DOHH2 (cell line): ENCODE measurements around the gene CFHR5.

ENCODE experiments used
- EZH2phosphoT487 ChIP-seq: fragments of 200-600 bp; sonication (generic); IDR thresholded peaks from 2 replicates; pipeline ENCODE4 v1.6.1; 2017; ENCODE audit warnings: borderline replicate concordance, mild to moderate bottlenecking, antibody characterized with exemption, low read length, moderate library complexity, mixed read lengths
- TF ChIP-seq, protein P1 (sequence below): fragments of 200-600 bp; sonication (generic); IDR thresholded peaks from one replicate; pipeline ENCODE4 v1.5.1; 2014; ENCODE audit warnings: antibody characterized with exemption, mild to moderate bottlenecking, low read depth, low read length; ENCODE audit not compliant: poor library complexity, severe bottlenecking

DNA sequence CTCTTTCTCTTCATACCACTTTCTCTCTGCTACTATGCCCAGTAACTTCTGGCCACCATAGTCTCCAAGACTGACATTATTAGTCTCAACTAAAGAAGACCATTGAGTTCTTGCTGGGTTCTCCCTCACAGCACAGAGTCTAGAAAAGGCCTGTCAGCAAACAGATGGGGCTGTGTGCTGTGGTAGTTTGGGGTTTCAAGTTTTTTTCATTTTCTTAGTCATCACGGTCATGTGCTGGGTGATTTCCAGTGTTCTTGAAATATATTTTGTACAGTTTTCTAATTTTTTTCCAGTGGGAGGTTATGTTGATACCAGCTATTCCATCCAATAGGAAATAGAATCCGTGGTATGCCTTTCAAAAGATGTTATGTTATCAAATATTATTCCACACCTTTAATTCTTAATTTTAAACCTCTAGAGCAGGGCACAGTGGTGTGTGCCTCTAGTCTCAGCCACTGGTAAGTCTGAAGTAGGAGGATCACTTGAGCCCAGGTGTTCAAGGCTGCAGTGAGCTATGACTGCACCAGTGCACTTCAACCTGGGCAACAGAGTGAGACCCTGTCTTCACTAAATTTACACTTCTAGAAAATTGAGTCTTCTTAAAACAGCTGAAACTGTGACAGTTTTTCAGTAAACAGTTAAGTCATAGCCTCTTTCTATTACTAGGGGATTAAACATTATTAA lies 25.5 kb upstream of the CFHR5 start:
- TF ChIP-seq, protein P1, sequence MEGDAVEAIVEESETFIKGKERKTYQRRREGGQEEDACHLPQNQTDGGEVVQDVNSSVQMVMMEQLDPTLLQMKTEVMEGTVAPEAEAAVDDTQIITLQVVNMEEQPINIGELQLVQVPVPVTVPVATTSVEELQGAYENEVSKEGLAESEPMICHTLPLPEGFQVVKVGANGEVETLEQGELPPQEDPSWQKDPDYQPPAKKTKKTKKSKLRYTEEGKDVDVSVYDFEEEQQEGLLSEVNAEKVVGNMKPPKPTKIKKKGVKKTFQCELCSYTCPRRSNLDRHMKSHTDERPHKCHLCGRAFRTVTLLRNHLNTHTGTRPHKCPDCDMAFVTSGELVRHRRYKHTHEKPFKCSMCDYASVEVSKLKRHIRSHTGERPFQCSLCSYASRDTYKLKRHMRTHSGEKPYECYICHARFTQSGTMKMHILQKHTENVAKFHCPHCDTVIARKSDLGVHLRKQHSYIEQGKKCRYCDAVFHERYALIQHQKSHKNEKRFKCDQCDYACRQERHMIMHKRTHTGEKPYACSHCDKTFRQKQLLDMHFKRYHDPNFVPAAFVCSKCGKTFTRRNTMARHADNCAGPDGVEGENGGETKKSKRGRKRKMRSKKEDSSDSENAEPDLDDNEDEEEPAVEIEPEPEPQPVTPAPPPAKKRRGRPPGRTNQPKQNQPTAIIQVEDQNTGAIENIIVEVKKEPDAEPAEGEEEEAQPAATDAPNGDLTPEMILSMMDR, result no peak
- TF ChIP-seq EZH2phosphoT487, result no peak
